HEK293 (cell line): ENCODE data around the gene TRAPPC10.

Experiments
- CTCF ChIA-PET: fragments of 350-600 bp; formaldehyde crosslinking; extraction: SDS; loops from one replicate; lab custom pipeline; 2021; ENCODE audit warnings: antibody characterized with exemption; lab: Yijun Ruan, JAX
- POLR2A ChIA-PET: fragments of 300-600 bp; formaldehyde crosslinking; extraction: SDS; loops from one replicate; lab custom pipeline; 2020; ENCODE audit warnings: antibody characterized with exemption, inconsistent platforms; lab: Yijun Ruan, JAX
- H3K27ac ChIP-seq: fragments of 200-500 bp; sonication (Bioruptor generic); 2 replicates; pipeline ENCODE4 v1.5.1; 2014; ENCODE audit warnings: low read depth, low read length, control low read depth, inconsistent platforms; ENCODE audit errors: extremely low read depth
- H3K36me3 ChIP-seq, 2 experiments: fragments of 200-500 bp in 1 of 2; sonication (Bioruptor generic) in 1 of 2; 1 replicate in 1 of 2; 2 replicates in 1 of 2; pipeline ENCODE4 v1.5.1; 2014 to 2017; ENCODE audit warnings: inconsistent platforms in 2 of 2, low read length in 2 of 2; ENCODE audit not compliant: control insufficient read depth in 2 of 2, insufficient read depth in 1 of 2
- H3K4me1 ChIP-seq: fragments of 200-500 bp; sonication (Bioruptor generic); 2 replicates; pipeline ENCODE4 v1.5.1; 2014; ENCODE audit warnings: mild to moderate bottlenecking, low read length, inconsistent platforms; ENCODE audit not compliant: control insufficient read depth, insufficient read depth
- H3K4me3 ChIP-seq: 2 replicates; pipeline ENCODE4 v1.5.1; 2011; ENCODE audit warnings: low read depth, mild to moderate bottlenecking, control low read depth, low read length, moderate library complexity
- H3K9me3 ChIP-seq: fragments of 200-500 bp; sonication (Bioruptor generic); 2 replicates; pipeline ENCODE4 v1.5.1; 2014; ENCODE audit warnings: low read depth, low read length, inconsistent platforms; ENCODE audit not compliant: control insufficient read depth, insufficient read depth
- MEIS1 ChIP-seq: sonication (generic); formaldehyde crosslinking; IDR thresholded peaks from 2 replicates; pipeline ENCODE4 v1.8.1; 2022; ENCODE audit warnings: missing genetic modification reagents, mild to moderate bottlenecking, borderline replicate concordance
- ZNF132 ChIP-seq: fragments of 450-650 bp; formaldehyde crosslinking; IDR thresholded peaks from 2 replicates; pipeline ENCODE4 v1.5.1; 2017; ENCODE audit warnings: missing biosample characterization, missing genetic modification characterization, borderline replicate concordance
- ZNF423 ChIP-seq: fragments of 450-650 bp; formaldehyde crosslinking; IDR thresholded peaks from 2 replicates; pipeline ENCODE4 v1.5.1; 2016; ENCODE audit warnings: missing biosample characterization, missing genetic modification characterization
- ZNF514 ChIP-seq: fragments of 450-650 bp; formaldehyde crosslinking; IDR thresholded peaks from 2 replicates; pipeline ENCODE4 v1.5.1; 2016; ENCODE audit warnings: missing biosample characterization, missing genetic modification characterization
- ZNF548 ChIP-seq: fragments of 450-650 bp; formaldehyde crosslinking; IDR thresholded peaks from 2 replicates; pipeline ENCODE4 v1.5.1; 2016; ENCODE audit warnings: missing biosample characterization, missing genetic modification characterization
- ZSCAN30 ChIP-seq: fragments of 450-650 bp; IDR thresholded peaks from 2 replicates; pipeline ENCODE4 v1.5.1; 2018; ENCODE audit warnings: missing biosample characterization, mild to moderate bottlenecking, missing genetic modification characterization, moderate library complexity
- TF ChIP-seq, protein P1 (sequence below): fragments of 450-650 bp; formaldehyde crosslinking; IDR thresholded peaks from 2 replicates; pipeline ENCODE4 v1.5.1; 2017; ENCODE audit warnings: missing biosample characterization, missing genetic modification characterization
- TF ChIP-seq, protein P2 (sequence below): fragments of 450-650 bp; formaldehyde crosslinking; IDR thresholded peaks from 2 replicates; pipeline ENCODE4 v1.5.1; 2016; ENCODE audit warnings: missing biosample characterization, missing genetic modification characterization
- TF ChIP-seq, protein P3 (sequence below): fragments of 450-650 bp; formaldehyde crosslinking; IDR thresholded peaks from 2 replicates; pipeline ENCODE4 v1.5.1; 2017; ENCODE audit warnings: missing biosample characterization, missing genetic modification characterization
- TF ChIP-seq, protein P4 (sequence below): fragments of 450-650 bp; formaldehyde crosslinking; IDR thresholded peaks from 2 replicates; pipeline ENCODE4 v1.5.1; 2016; ENCODE audit warnings: missing biosample characterization, missing genetic modification characterization, low read depth
- TF ChIP-seq, protein P5 (sequence below): fragments of 450-650 bp; formaldehyde crosslinking; IDR thresholded peaks from 2 replicates; pipeline ENCODE4 v1.5.0; 2017; ENCODE audit warnings: missing biosample characterization, missing genetic modification characterization, borderline replicate concordance
- TF ChIP-seq, protein P6 (sequence below): fragments of 450-650 bp; formaldehyde crosslinking; IDR thresholded peaks from 2 replicates; pipeline ENCODE4 v1.5.1; 2016; ENCODE audit warnings: missing biosample characterization, missing genetic modification characterization

Gene TRAPPC10

DNA sequence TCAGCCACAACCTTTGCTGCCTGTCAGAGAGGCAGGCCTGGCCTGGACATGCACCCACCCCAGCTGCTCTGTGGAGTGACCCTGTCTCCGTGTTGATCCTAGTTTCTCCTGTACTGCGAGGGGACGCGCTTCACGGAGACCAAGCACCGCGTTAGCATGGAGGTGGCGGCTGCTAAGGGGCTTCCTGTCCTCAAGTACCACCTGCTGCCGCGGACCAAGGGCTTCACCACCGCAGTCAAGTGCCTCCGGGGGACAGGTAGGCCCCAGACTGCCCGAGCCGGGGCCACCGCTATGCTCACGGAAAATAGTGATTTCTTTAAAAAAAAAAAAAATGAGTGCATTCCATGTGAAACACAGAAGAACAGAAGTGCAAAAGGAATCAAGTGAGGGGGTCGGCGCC lies 41.6 kb upstream of the TRAPPC10 start:
- H3K4me3 ChIP-seq, result no peak overlapping the region
- CTCF ChIA-PET, result interaction anchor here (0.7 kb wide), 1 partner anchor 159 kb away, joined by 3 read pairs; no protein-coding TSS in a partner anchor
- peaks cover 0 to 45% of the 10 kb centered on the region in 2 experiments; a peak in 2 of 3 replicates for H3K36me3 ChIP-seq
- no peaks in the 10 kb centered on the region for H3K9me3 ChIP-seq
- no peaks in the 10 kb centered on the region for H3K4me1 ChIP-seq
- TF ChIP-seq ZNF132 (tag by site-specific recombination) (no peak), MEIS1 (CRISPR knock-in tag) (no peak), ZSCAN30 (tag by site-specific recombination) (no peak), ZNF423 (tag by site-specific recombination) (no peak), ZNF548 (no peak), ZNF514 (tag by site-specific recombination) (no peak)
- TF ChIP-seq, protein P1, sequence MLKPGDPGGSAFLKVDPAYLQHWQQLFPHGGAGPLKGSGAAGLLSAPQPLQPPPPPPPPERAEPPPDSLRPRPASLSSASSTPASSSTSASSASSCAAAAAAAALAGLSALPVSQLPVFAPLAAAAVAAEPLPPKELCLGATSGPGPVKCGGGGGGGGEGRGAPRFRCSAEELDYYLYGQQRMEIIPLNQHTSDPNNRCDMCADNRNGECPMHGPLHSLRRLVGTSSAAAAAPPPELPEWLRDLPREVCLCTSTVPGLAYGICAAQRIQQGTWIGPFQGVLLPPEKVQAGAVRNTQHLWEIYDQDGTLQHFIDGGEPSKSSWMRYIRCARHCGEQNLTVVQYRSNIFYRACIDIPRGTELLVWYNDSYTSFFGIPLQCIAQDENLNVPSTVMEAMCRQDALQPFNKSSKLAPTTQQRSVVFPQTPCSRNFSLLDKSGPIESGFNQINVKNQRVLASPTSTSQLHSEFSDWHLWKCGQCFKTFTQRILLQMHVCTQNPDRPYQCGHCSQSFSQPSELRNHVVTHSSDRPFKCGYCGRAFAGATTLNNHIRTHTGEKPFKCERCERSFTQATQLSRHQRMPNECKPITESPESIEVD (tag by site-specific recombination), result no peak
- TF ChIP-seq, protein P2, sequence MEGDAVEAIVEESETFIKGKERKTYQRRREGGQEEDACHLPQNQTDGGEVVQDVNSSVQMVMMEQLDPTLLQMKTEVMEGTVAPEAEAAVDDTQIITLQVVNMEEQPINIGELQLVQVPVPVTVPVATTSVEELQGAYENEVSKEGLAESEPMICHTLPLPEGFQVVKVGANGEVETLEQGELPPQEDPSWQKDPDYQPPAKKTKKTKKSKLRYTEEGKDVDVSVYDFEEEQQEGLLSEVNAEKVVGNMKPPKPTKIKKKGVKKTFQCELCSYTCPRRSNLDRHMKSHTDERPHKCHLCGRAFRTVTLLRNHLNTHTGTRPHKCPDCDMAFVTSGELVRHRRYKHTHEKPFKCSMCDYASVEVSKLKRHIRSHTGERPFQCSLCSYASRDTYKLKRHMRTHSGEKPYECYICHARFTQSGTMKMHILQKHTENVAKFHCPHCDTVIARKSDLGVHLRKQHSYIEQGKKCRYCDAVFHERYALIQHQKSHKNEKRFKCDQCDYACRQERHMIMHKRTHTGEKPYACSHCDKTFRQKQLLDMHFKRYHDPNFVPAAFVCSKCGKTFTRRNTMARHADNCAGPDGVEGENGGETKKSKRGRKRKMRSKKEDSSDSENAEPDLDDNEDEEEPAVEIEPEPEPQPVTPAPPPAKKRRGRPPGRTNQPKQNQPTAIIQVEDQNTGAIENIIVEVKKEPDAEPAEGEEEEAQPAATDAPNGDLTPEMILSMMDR, result no peak
- TF ChIP-seq, protein P3, sequence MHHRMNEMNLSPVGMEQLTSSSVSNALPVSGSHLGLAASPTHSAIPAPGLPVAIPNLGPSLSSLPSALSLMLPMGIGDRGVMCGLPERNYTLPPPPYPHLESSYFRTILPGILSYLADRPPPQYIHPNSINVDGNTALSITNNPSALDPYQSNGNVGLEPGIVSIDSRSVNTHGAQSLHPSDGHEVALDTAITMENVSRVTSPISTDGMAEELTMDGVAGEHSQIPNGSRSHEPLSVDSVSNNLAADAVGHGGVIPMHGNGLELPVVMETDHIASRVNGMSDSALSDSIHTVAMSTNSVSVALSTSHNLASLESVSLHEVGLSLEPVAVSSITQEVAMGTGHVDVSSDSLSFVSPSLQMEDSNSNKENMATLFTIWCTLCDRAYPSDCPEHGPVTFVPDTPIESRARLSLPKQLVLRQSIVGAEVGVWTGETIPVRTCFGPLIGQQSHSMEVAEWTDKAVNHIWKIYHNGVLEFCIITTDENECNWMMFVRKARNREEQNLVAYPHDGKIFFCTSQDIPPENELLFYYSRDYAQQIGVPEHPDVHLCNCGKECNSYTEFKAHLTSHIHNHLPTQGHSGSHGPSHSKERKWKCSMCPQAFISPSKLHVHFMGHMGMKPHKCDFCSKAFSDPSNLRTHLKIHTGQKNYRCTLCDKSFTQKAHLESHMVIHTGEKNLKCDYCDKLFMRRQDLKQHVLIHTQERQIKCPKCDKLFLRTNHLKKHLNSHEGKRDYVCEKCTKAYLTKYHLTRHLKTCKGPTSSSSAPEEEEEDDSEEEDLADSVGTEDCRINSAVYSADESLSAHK (tag by site-specific recombination), result no peak
- TF ChIP-seq, protein P4, sequence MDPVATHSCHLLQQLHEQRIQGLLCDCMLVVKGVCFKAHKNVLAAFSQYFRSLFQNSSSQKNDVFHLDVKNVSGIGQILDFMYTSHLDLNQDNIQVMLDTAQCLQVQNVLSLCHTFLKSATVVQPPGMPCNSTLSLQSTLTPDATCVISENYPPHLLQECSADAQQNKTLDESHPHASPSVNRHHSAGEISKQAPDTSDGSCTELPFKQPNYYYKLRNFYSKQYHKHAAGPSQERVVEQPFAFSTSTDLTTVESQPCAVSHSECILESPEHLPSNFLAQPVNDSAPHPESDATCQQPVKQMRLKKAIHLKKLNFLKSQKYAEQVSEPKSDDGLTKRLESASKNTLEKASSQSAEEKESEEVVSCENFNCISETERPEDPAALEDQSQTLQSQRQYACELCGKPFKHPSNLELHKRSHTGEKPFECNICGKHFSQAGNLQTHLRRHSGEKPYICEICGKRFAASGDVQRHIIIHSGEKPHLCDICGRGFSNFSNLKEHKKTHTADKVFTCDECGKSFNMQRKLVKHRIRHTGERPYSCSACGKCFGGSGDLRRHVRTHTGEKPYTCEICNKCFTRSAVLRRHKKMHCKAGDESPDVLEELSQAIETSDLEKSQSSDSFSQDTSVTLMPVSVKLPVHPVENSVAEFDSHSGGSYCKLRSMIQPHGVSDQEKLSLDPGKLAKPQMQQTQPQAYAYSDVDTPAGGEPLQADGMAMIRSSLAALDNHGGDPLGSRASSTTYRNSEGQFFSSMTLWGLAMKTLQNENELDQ (tag by site-specific recombination), result no peak
- TF ChIP-seq, protein P5, sequence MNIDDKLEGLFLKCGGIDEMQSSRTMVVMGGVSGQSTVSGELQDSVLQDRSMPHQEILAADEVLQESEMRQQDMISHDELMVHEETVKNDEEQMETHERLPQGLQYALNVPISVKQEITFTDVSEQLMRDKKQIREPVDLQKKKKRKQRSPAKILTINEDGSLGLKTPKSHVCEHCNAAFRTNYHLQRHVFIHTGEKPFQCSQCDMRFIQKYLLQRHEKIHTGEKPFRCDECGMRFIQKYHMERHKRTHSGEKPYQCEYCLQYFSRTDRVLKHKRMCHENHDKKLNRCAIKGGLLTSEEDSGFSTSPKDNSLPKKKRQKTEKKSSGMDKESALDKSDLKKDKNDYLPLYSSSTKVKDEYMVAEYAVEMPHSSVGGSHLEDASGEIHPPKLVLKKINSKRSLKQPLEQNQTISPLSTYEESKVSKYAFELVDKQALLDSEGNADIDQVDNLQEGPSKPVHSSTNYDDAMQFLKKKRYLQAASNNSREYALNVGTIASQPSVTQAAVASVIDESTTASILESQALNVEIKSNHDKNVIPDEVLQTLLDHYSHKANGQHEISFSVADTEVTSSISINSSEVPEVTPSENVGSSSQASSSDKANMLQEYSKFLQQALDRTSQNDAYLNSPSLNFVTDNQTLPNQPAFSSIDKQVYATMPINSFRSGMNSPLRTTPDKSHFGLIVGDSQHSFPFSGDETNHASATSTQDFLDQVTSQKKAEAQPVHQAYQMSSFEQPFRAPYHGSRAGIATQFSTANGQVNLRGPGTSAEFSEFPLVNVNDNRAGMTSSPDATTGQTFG, result no peak
- TF ChIP-seq, protein P6, sequence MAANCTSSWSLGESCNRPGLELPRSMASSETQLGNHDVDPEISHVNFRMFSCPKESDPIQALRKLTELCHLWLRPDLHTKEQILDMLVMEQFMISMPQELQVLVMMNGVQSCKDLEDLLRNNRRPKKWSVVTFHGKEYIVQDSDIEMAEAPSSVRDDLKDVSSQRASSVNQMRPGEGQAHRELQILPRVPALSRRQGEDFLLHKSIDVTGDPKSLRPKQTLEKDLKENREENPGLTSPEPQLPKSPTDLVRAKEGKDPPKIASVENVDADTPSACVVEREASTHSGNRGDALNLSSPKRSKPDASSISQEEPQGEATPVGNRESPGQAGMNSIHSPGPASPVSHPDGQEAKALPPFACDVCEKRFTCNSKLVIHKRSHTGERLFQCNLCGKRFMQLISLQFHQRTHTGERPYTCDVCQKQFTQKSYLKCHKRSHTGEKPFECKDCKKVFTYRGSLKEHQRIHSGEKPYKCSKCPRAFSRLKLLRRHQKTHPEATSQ (tag by site-specific recombination), result no peak
- POLR2A ChIA-PET, result no interaction called here
- peak overlapping the region; percentile 32; the same call in 1 of the 2 replicates for H3K27ac ChIP-seq
